D721Med (cell line): ENCODE measurements around the gene HDAC7.

ENCODE experiments used
- DNase-seq: peaks from one replicate; pipeline ENCODE4 v3.0.0; 2011; ENCODE audit warnings: low spot score; ENCODE audit not compliant: insufficient read length
- FAIRE-seq: peaks from 2 replicates; lab custom pipeline; 2011; peaks lifted over from hg19 to GRCh38; lab: Jason Lieb, UNC
- TF ChIP-seq, protein P1 (sequence below): IDR thresholded peaks from 2 replicates; pipeline ENCODE4 v1.5.1; 2012; ENCODE audit warnings: mild to moderate bottlenecking, control low read depth; ENCODE audit not compliant: insufficient read depth; ENCODE audit errors: missing control alignments

HDAC7 gene

DNA sequence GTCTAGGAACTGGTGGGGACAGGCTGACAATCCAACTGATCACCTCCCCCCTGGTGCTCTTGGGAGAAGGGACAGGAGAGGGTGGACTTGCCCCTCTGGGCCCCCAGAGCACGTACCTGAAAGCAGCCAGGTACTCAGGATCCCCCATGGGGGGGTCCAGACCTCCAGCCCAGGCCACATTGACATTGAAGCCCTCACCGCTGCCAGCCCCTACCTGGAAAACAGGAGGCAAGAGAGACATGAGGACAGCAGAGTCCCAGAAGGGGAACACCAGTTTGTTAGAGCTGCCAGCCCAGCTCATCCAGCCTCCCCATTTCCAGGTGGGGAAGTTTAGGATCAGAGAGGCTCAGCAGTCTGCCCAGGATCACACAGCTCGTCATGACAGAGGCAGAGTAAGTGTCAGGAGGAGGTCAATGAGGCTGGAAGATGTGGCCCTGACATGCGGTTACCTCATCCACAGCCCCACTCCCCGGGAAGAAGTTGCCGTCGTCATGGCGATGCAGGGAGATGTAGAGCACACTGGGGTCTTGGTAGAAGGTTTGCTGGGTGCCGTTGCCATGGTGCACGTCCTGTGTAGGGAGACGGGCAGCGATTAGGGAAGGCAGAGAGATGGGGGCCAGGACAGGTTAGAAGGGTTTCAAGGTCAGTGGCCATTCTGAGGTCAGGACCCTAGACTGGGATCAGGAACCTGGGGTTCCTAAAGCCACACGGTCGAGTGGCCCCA lies 31.9 kb downstream of the HDAC7 start:
- DNase-seq (no peak), FAIRE-seq (no peak)
- TF ChIP-seq, protein P1, sequence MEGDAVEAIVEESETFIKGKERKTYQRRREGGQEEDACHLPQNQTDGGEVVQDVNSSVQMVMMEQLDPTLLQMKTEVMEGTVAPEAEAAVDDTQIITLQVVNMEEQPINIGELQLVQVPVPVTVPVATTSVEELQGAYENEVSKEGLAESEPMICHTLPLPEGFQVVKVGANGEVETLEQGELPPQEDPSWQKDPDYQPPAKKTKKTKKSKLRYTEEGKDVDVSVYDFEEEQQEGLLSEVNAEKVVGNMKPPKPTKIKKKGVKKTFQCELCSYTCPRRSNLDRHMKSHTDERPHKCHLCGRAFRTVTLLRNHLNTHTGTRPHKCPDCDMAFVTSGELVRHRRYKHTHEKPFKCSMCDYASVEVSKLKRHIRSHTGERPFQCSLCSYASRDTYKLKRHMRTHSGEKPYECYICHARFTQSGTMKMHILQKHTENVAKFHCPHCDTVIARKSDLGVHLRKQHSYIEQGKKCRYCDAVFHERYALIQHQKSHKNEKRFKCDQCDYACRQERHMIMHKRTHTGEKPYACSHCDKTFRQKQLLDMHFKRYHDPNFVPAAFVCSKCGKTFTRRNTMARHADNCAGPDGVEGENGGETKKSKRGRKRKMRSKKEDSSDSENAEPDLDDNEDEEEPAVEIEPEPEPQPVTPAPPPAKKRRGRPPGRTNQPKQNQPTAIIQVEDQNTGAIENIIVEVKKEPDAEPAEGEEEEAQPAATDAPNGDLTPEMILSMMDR, result no peak

DNA sequence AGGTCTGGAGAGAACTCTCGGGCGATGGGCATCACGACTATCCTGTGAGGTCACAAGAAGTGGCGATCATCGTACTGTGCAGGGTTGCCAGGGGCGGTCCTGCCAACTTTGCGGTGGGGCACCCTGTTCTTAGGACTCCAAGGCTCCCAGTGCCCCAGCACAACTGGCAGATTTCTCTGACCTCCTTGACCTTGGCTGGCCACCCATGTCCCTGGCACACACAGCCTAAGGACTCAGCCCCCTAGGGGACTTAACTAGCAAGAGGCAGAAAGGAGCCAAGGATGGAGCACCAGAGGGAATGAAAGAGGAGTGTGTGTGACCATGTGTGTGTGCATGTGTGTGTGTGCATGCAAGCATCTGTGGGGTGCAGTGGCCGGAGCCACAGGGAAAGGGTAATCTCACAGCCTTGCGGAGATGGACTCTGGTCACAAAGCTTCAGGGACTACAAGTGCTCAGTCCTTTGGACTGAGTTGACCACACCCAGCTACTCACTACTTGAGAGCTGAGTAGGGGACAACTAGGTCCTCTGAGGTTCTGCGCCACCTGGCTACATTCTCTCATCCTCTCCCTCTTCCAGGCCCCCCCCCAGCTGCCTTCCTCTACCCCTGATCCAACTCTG lies 32.9 kb downstream of the HDAC7 start:
- no peak for DNase-seq
- no peak for FAIRE-seq
- TF ChIP-seq, protein P1, result no peak

DNA sequence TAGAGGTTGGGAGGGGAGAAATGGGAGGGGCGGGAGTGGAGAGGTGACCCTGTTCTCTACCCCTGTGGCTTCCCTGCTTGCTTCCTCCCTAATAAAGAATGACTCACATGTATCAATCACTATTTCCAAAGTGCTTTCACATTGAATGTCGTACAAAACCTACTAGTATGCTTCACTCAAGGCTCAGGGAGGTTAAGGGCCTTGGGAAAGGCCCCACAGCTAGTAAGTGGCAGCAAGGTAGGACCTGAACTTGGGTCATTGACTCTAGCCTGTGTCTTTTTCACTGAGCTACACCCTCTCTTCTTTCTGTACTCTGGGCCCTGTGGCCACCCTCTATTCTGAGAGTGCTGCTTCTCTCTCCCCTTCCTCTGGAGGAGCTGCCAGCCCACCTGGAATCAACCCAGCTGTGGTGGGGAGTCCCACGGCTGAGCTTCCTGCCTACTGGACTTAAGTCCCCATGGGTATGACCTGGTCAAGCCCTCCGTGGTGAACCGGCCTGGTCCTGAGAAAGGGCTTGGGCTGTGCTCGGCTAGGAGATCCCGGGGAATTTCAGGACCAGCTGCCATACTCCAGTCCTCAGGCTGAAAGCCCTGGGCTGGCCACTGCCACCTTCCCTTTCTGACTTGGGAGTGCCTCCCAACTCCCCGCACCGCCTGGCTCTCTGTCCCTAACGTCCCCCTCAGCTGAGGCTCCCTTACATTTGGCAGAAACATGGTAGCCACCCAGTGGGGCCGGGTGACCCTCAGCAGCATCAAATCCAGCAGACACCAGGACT lies 33.6 kb downstream of the HDAC7 start:
- FAIRE-seq (no peak), DNase-seq (no peak)
- TF ChIP-seq, protein P1, result no peak

DNA sequence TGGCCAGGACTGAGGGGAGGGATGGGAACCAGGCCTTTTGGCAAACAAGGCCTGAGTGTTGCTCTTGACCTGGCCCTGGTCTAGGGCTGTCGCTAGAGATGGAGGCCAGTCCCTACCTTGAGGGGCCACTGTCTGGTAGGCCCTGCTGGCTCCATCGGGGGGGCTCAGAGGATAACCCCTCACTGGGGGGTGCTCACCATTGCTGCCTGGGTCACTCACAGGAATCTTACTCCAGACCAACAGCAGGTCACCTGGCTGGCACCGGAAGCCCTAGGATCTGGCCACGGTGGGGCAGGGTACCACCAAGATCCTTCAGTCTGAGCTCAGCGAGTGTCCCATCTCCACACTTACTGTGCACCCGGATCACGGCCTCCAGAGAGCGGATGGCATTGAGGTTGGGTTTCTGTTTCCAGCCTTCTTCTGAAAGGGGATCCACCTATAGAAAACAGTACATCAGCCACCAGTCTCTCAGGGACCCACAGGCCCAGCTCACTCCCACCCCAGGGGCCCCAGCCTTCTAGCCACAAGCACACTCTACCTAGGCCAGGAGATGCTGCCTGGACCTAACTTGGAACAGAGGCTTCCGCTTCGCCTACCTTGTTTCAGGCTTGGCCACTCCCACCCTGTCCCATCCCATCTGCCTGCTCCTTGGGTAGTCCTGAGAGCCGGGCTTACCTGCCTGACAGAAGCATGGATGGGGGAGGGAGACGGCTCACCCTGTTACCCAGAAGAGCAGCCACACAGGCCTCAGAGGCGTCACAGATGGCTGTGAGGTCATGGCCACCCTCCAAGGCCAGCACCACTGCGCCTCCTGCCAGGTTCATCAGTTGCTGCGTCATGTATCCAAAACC lies 34.4 kb downstream of the HDAC7 start:
- TF ChIP-seq, protein P1, result no peak
- FAIRE-seq (no peak), DNase-seq (no peak)

DNA sequence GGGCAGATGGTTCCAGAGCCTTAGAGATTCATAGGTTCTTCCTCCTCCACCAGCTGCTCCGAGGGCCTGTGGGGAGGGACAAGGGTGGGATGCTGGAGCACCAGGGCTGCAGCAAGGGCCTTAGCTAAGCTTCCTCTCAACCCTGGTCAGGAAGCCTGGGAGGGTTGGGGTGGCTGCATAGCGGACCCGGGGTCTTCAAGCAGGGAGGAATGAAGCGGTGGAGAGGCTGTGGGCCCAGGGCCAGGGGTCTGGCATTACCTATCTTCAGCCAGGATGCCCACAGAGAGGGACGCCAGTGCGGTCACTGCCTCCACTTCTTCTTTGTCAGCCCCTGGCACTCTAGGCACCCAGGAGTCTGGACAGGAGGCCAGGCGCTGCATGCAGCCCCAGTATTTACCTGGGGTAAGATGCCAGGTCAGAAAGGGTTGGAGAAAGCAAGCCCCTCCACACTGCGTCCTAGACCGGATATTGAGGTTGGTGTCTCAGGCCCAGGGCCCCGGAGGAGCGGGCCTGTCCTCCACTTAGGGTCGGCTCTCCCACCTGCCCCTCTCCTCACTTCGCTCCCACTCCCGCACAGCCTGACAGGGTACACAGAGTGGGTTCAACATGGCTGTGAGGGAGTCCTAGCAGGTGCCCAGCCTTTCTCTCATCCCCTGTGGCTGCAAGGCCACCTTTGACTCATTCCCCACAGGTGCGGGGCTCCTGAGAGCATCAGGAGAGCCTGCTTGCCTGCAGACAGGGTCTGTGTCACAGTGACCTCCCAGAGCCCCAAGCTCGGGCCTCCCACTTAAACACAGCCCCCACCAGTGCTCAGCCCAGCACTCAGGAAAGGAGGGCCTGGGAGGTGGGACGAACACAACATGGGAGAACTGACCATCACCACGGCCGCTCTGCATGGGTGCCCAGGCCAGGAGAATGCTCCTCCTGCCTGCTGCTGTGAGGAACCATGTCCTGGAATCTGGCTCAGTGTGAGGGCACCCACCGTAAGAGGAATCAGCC lies 35.6 kb downstream of the HDAC7 start:
- FAIRE-seq, result no peak
- TF ChIP-seq, protein P1, result no peak

More for the DNA sequence above, 35.6 kb downstream of the HDAC7 start:
- DNase-seq, result no peak
